Activated CD8-positive, alpha-beta T cell treated with anti-CD3 and anti-CD28 coated beads for 36 hours (primary cell): Measurements from ENCODE around the gene TERC. TPM values are rescaled to one million over a fixed set of nuclear protein-coding genes. Genes with fewer than 3 reads are reported as not detected.

Source experiments
- ATAC-seq: fragments of 200-7000 bp; cut with Tn5 transposase; one replicate; pipeline ENCODE4 v1.10.0; 2021; ENCODE audit warnings: mild to moderate bottlenecking, moderate library complexity
- CTCF ChIA-PET: fragments of 350-600 bp; sonication (Branson Sonifier 250); formaldehyde crosslinking; loops from one replicate; lab custom pipeline; 2021; ENCODE audit warnings: antibody characterized with exemption; lab: Charles Lee
- POLR2A ChIA-PET: fragments of 350-600 bp; sonication (Branson Sonifier 250); formaldehyde crosslinking; loops from one replicate; lab custom pipeline; 2021; ENCODE audit warnings: antibody characterized with exemption; lab: Charles Lee
- DNase-seq: peaks from one replicate; pipeline ENCODE4 v3.0.0-alpha.2; 2020
- H3K27ac Mint-ChIP-seq: one replicate; pipeline ENCODE4 v1.8.0; 2021; ENCODE audit warnings: mild to moderate bottlenecking, mixed read lengths
- H3K27me3 Mint-ChIP-seq: one replicate; pipeline ENCODE4 v1.8.0; 2021; ENCODE audit warnings: mixed read lengths
- H3K36me3 Mint-ChIP-seq: one replicate; pipeline ENCODE4 v1.8.0; 2021; ENCODE audit warnings: low read depth, mixed read lengths
- H3K4me1 Mint-ChIP-seq: one replicate; pipeline ENCODE4 v1.8.0; 2021; ENCODE audit warnings: low read depth, mixed read lengths
- H3K4me3 Mint-ChIP-seq: one replicate; pipeline ENCODE4 v1.8.0; 2021; ENCODE audit warnings: mild to moderate bottlenecking, moderate library complexity, mixed read lengths
- H3K9me3 Mint-ChIP-seq: one replicate; pipeline ENCODE4 v1.8.0; 2021; ENCODE audit warnings: mixed read lengths
- intact Hi-C: fragments of 100-400 bp; cut with micrococcal nuclease; formaldehyde crosslinking; loops from one replicate; pipeline ENCODE4 v1.10.0; 2022
- total RNA-seq, 2 experiments: library from RNA; stranded (reverse); gene quantifications; one replicate each; pipeline ENCODE4 v1.2.3, GENCODE V29; 2021
- TF ChIP-seq, protein P1 (sequence below): fragments of 200-600 bp; IDR thresholded peaks from one replicate; pipeline ENCODE4 v1.8.0; 2022; ENCODE audit warnings: antibody characterized with exemption, mild to moderate bottlenecking

Gene TERC
- total RNA-seq = 10 to 100 TPM; 21.7 to 29.0 TPM

DNA sequence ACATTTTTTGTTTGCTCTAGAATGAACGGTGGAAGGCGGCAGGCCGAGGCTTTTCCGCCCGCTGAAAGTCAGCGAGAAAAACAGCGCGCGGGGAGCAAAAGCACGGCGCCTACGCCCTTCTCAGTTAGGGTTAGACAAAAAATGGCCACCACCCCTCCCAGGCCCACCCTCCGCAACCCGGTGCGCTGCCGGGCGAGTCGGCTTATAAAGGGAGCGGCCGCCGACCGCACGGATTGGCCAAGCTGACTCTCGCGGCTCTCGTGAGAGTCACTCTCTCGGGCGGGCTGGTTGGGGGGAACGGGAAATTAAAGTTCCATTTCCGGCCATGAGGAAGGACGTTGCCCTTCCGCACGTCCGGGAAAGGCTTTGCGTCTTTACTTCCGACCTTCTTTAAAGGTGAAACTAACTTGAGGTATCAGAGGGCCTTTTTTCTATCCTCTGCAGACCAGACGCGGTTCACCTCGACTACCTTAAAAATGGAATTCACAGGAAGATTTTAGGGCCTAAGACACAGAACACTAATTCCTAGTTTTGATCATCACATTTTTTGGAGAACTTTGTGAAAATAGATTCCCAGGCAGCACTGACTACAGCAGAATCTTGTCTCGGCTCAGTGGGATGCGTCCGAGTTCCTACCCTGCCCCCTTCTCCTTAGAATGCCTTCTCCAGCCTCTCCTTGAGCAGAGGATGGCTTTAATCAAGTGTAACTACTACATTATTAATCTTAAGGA lies at the start of gene TERC:
Gene TERC (minus strand): TSS at position 179 of the 731 bp plus-strand sequence.
- Mint-ChIP-seq H3K36me3 (peaks cover 9% of the 10 kb centered on the region), H3K4me3 (peak within 1 kb of the TSS; percentile 96), H3K9me3 (peaks cover 2% of the 10 kb centered on the region), H3K27ac (peak within 1 kb of the TSS; percentile 99), H3K27me3 (no peaks in the 10 kb centered on the region), H3K4me1 (peaks cover 20% of the 10 kb centered on the region)
- DNase-seq = peak; percentile 96
- intact Hi-C loops = loop anchor here (5.0 kb wide), 1 partner anchor 202 kb away; the partner anchor contains the start of gene SEC62
- ATAC-seq = peak; percentile 86
- TF ChIP-seq, protein P1, sequence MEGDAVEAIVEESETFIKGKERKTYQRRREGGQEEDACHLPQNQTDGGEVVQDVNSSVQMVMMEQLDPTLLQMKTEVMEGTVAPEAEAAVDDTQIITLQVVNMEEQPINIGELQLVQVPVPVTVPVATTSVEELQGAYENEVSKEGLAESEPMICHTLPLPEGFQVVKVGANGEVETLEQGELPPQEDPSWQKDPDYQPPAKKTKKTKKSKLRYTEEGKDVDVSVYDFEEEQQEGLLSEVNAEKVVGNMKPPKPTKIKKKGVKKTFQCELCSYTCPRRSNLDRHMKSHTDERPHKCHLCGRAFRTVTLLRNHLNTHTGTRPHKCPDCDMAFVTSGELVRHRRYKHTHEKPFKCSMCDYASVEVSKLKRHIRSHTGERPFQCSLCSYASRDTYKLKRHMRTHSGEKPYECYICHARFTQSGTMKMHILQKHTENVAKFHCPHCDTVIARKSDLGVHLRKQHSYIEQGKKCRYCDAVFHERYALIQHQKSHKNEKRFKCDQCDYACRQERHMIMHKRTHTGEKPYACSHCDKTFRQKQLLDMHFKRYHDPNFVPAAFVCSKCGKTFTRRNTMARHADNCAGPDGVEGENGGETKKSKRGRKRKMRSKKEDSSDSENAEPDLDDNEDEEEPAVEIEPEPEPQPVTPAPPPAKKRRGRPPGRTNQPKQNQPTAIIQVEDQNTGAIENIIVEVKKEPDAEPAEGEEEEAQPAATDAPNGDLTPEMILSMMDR = no peak
- CTCF ChIA-PET = interaction anchor here (2.5 kb wide), 1 partner anchor 97 kb away, joined by 9 read pairs; no protein-coding TSS in a partner anchor
- POLR2A ChIA-PET = interaction anchor here (1.0 to 3.1 kb wide), 10 partner anchors 8 to 492 kb away, joined by 3 to 34 read pairs (median 4); partner anchors contain the start of genes MYNN and SEC62

DNA sequence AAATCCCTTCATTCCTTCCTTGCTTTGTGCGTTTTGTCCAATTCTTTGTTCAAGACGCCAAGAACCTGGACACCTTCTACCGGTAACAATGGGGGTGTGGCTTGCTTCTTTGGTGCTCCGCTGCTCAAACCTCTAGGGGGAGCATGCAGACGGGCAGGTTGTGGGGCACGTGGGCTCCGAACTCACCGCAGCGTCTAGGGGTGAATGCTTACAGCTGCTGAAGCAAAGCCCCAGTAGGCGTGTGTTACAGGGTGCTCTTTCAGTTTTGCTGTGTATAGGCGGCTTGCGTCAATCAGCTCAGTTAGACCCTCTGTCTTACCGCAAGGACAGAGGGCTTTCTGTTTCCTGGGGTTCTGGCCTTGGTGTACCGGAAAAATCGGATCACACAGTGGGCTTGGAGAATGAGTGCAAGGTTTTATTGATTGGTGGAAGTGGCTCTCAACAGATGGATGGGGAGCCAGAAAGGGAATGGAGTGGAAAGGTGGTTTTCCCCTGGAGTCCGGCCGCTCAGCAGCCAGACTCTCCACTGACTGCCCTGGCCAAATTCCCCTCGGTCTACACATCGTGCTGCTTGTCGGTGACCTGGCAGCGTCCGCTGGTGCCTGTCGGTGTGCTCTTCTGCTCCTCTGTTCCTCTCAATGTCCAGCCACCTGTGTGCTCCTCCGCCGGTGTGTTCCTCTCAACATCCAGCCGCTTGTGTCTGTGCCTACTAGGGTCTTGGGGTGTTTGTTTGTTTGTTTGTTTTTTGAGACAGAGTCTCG lies 49.1 kb upstream of the TERC start:
- peak overlapping the region; percentile 92 for H3K27ac Mint-ChIP-seq
- peak; percentile 86 for ATAC-seq
- intact Hi-C loops = loop anchor here (2.0 to 5.0 kb wide), 2 partner anchors 41 to 153 kb away; partner anchors contain the start of genes MYNN and SEC62
- POLR2A ChIA-PET = interaction anchor here (0.6 to 2.5 kb wide), 4 partner anchors 41 to 173 kb away, joined by 3 to 13 read pairs (median 4); partner anchors contain the start of genes ACTRT3 and MYNN
- H3K4me1 Mint-ChIP-seq = peaks cover 24% of the 10 kb centered on the region
- DNase-seq = peak; percentile 93
- H3K9me3 Mint-ChIP-seq = peaks cover 16% of the 10 kb centered on the region
- peaks cover 4% of the 10 kb centered on the region for H3K27me3 Mint-ChIP-seq
- peaks cover 6% of the 10 kb centered on the region for H3K36me3 Mint-ChIP-seq
- CTCF ChIA-PET = interaction anchor here (0.5 to 1.5 kb wide), 3 partner anchors 18 to 49 kb away, joined by 3 read pairs; no protein-coding TSS in a partner anchor
- TF ChIP-seq, protein P1 = peak; percentile 67
- peak overlapping the region; percentile 81 for H3K4me3 Mint-ChIP-seq

DNA sequence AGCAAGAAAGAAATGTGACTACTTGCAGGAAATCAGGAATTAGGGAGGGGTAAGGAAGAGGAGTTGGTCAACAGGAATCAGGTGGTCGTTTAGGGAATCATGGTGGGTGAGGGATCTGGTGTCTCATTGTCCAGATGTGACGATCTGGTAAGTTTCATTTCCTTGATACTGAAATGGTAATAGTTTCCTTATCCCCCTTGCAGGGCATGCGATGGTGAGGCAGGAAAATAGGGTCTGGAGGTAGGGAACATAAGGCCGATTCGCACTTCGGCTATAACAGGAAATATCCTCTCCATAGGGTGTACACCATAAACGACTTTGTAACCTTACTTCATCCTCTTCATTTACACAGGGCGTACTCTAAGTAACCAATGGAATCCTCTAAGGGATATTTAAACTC lies 48.4 kb upstream of the TERC start:
- Mint-ChIP-seq H3K4me1 (peaks cover 24% of the 10 kb centered on the region), H3K4me3 (peak overlapping the region; percentile 81), H3K36me3 (peaks cover 6% of the 10 kb centered on the region), H3K9me3 (peaks cover 16% of the 10 kb centered on the region), H3K27ac (peak overlapping the region; percentile 92), H3K27me3 (peaks cover 3% of the 10 kb centered on the region)
- intact Hi-C loops = loop anchor here (2.0 to 5.0 kb wide), 2 partner anchors 40 to 154 kb away; partner anchors contain the start of genes MYNN and SEC62
- TF ChIP-seq, protein P1 = no peak
- ATAC-seq (no peak), DNase-seq (no peak)
- ChIA-PET CTCF (interaction anchor here (0.9 to 3.2 kb wide), 2 partner anchors 40 to 50 kb away, joined by 3 to 17 read pairs; partner anchors contain the start of gene MYNN), POLR2A (interaction anchor here (0.6 to 2.5 kb wide), 6 partner anchors 41 to 174 kb away, joined by 3 to 13 read pairs (median 4); partner anchors contain the start of genes ACTRT3, MYNN and SEC62)

DNA sequence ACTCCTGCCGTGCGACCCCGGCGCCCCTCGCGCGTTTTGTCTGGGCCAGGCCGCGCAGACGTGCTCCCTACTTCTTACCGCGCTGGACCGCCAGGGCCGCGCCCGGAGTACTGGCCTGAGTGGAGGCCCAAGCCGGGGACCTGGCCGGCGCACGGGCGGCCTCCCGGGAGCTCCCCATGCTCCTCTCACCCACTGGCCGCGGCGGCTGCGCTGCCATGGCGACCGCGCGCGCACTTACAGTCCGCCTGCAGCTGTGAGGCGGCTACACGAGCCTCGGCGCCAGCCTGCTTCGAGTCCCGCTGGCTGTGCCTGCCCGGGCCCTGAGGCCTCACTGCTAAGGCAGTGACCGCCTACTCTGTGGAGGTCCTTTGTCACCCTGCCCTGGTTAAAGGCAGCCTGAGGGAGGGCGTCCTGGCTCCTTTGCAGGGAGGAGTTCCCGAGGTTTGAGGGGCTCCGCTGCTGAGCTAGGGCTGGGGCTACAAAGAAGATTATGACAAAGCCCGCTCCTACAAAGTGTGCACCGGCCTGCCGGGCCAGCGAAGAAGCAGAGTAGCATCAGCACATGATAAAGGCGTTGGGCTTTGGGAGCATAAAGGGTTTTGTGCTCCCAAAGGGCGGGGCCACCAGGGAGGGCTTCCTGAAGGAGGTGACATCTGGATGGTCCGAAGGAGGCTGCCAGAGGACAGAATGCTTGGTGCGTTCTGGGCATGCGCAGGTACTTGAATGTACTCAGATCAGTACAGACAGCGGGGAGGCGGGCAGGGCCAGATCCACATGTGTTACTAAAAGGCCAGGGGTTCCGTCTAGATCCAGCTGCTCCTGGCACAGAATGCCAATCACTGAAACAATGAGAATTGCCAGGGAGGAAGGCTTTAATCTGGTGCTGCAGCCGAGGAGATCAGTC lies 47.7 kb upstream of the TERC start, which contains the start of the genes LRRC34 and LRRIQ4:
Gene LRRC34 (minus strand): TSS at position 573 of the 904 bp plus-strand sequence. CDS start 356 bp downstream, at position 217.
Gene LRRIQ4 (plus strand): TSS at position 539 of the 904 bp plus-strand sequence. CDS start 9,052 bp downstream, outside the sequence.
- intact Hi-C loops = loop anchor here (2.0 to 5.0 kb wide), 2 partner anchors 40 to 155 kb away; partner anchors contain the start of genes MYNN and SEC62
- ChIA-PET POLR2A (interaction anchor here (0.7 to 2.5 kb wide), 9 partner anchors 13 to 243 kb away, joined by 3 to 13 read pairs (median 3); partner anchors contain the start of genes ACTRT3, MYNN and SEC62), CTCF (interaction anchor here (0.8 to 3.2 kb wide), 2 partner anchors 35 to 40 kb away, joined by 3 to 17 read pairs; partner anchors contain the start of gene MYNN)
- DNase-seq = peak; percentile 93
- Mint-ChIP-seq H3K9me3 (peaks cover 16% of the 10 kb centered on the region), H3K36me3 (peaks cover 8% of the 10 kb centered on the region), H3K27ac (peak within 1 kb of the TSS; percentile 92), H3K27me3 (no peaks in the 10 kb centered on the region), H3K4me1 (peaks cover 24% of the 10 kb centered on the region), H3K4me3 (peak within 1 kb of the TSS; percentile 81)
- ATAC-seq = peak; percentile 66
- TF ChIP-seq, protein P1 = no peak
